Gastroesophageal sphincter (tissue), 4 donors: ENCODE data around the gene RAB17. TPM values are rescaled to one million over a fixed set of nuclear protein-coding genes. Genes with fewer than 3 reads are reported as not detected.
A peak's percentile ranks its signal among the peaks of the same experiment; 100 is the strongest.

Experiments
- ATAC-seq: fragments of 150-250 bp; one replicate; pipeline ENCODE4 v1.9.1; 2016; ENCODE audit warnings: mild to moderate bottlenecking, moderate library complexity
- H3K27ac ChIP-seq, 4 donors: fragments of 200-600 bp; sonication (generic) in 3 of 4; 1 replicate in 3 of 4; 2 replicates in 1 of 4; pipeline ENCODE4 v1.5.1; 2016 to 2019
- H3K27me3 ChIP-seq: fragments of 200-600 bp; sonication (generic); one replicate; pipeline ENCODE4 v1.5.1; 2019
- H3K36me3 ChIP-seq, 2 donors: fragments of 200-600 bp; sonication (generic); one replicate each; pipeline ENCODE4 v1.5.1; 2019; ENCODE audit warnings: control low read depth in 1 of 2
- H3K4me1 ChIP-seq, 3 donors: fragments of 200-600 bp; sonication (generic); 1 replicate in 2 of 3; 2 replicates in 1 of 3; pipeline ENCODE4 v1.5.1; 2016 to 2019; ENCODE audit warnings: control low read depth in 2 of 3
- H3K4me3 ChIP-seq, 2 donors: fragments of 200-600 bp; sonication (generic); one replicate each; pipeline ENCODE4 v1.5.1; 2019; ENCODE audit warnings: mild to moderate bottlenecking in 1 of 2, moderate library complexity in 1 of 2
- H3K9me3 ChIP-seq, 3 donors: fragments of 200-600 bp; sonication (generic); one replicate each; pipeline ENCODE4 v1.5.1; 2017 to 2019; ENCODE audit warnings: control low read depth in 2 of 3
- CTCF ChIP-seq, 4 experiments: fragments of 200-600 bp in 2 of 4; fragments of 450-650 bp in 2 of 4; sonication (generic) in 1 of 4; IDR thresholded peaks; one replicate each; pipeline ENCODE4 v1.5.1; 2017 to 2019; ENCODE audit warnings: antibody characterized with exemption in 4 of 4, mild to moderate bottlenecking in 2 of 4, moderate library complexity in 2 of 4
- EP300 ChIP-seq: sonication (generic); formaldehyde crosslinking; IDR thresholded peaks from one replicate; pipeline ENCODE4 v1.6.1; 2017; ENCODE audit warnings: antibody characterized with exemption, mild to moderate bottlenecking
- POLR2A ChIP-seq, 2 donors: fragments of 450-650 bp; IDR thresholded peaks; one replicate each; pipeline ENCODE4 v1.6.1; 2017; ENCODE audit warnings: antibody characterized with exemption in 2 of 2, mild to moderate bottlenecking in 2 of 2, moderate library complexity in 1 of 2
- POLR2AphosphoS5 ChIP-seq: sonication (generic); formaldehyde crosslinking; IDR thresholded peaks from one replicate; pipeline ENCODE4 v1.6.1; 2017; ENCODE audit warnings: antibody characterized with exemption
- WGBS, 2 donors: methylation state at CpG; one replicate each; pipeline ENCODE4 v1.1.5; 2018; ENCODE audit warnings: low coverage in 1 of 2; 5-methylcytosine and 5-hydroxymethylcytosine counted together
- total RNA-seq, 4 donors: library from RNA; depleted of rRNA; stranded (reverse); fragments of >200 nt; gene quantifications; one replicate each; pipeline ENCODE4 v1.1.0, GENCODE V29; 2016

RAB17 gene
- total RNA-seq, 4 donors from 2014 or later = 0.81 to 6.7 (median 3.2) TPM

- peak overlapping the region in 3 of 4 donors; percentile 86 to 88 (median 87) for H3K27ac ChIP-seq
- no peaks in the 10 kb centered on the region for H3K36me3 ChIP-seq
- H3K4me3 ChIP-seq = no peak overlapping the region
- 84 to 100% methylated on average over 2 to 6 of the region's 14 CpGs for WGBS, 2 donors
- no peak for TF ChIP-seq EP300
- peaks cover 0 to 62% (median 8%) of the 10 kb centered on the region in 3 donors for H3K4me1 ChIP-seq
- H3K27me3 ChIP-seq = no peaks in the 10 kb centered on the region
- no peaks in the 10 kb centered on the region for H3K9me3 ChIP-seq
- no peak for ATAC-seq
Observed at GRCh38 chr2:237601453-237602116, 11.1 kb upstream of the RAB17 start.

DNA sequence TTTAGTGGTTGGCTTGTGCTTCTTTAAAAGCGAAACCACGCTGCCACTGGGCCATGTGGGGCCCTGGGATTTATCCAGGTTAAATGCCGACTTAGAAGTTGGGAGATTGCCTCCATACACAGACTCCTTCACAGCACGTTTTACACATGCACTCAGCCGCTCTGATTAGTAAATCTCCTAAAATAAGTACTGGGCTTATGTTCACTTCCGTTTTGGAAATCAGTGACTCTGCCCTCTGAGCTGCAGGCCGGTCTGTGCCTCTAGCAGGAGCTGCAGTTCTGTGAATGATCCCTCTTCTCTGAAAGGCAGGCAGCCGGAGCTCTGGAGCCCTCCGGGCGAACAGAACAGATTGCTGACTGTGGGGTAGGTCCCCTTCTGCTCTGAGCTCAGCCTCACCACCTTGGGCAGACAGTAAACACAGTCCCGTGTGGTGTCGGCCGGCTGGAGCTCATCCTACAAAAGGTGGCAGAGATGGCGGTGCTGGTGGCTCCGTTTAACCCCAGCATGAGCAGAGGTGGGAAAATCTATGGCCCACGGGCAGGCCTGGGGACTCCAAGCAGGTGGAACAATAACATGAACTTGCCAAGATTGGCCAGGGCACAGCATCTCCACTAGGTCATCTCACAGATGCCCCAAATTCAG is 9.8 kb upstream of the RAB17 start:
- TF ChIP-seq POLR2A (IDR thresholded peaks at IDR 0.05) (no peak), POLR2AphosphoS5 (peak; percentile 77), CTCF (IDR thresholded peaks at IDR 0.05) (peak in 3 of 4 experiments; percentile 6 to 57 (median 31)), EP300 (no peak)
- peaks cover 0 to 72% (median 8%) of the 10 kb centered on the region in 3 donors for H3K4me1 ChIP-seq
- peak overlapping the region; percentile 16 to 33 for H3K4me3 ChIP-seq
- peak overlapping the region; percentile 81 to 88 (median 86) for H3K27ac ChIP-seq
- no peaks in the 10 kb centered on the region for H3K36me3 ChIP-seq
- peak; percentile 78 for ATAC-seq
- no peaks in the 10 kb centered on the region for H3K9me3 ChIP-seq
- 34% methylated on average over 6 of the region's 16 CpGs; no CpG with 5 or more reads in 1 of the 2 donors for WGBS, 2 donors
- H3K27me3 ChIP-seq = no peaks in the 10 kb centered on the region

GRCh38 chr2:237599465-237600110 is 9.1 kb upstream of the RAB17 start:
- H3K4me1 ChIP-seq = peaks cover 0 to 79% (median 14%) of the 10 kb centered on the region in 3 donors
- H3K9me3 ChIP-seq = no peaks in the 10 kb centered on the region
- no peaks in the 10 kb centered on the region for H3K36me3 ChIP-seq
- TF ChIP-seq CTCF (IDR thresholded peaks at IDR 0.05) (no peak), EP300 (no peak), POLR2A (IDR thresholded peaks at IDR 0.05) (no peak), POLR2AphosphoS5 (no peak)
- H3K27me3 ChIP-seq = no peaks in the 10 kb centered on the region
- 48 to 64% methylated on average over 2 to 7 of the region's 9 CpGs for WGBS, 2 donors
- no peak for ATAC-seq
- H3K4me3 ChIP-seq = peak overlapping the region in 1 of 2 donors; percentile 33
- H3K27ac ChIP-seq = peak overlapping the region; percentile 81 to 88 (median 86)

DNA sequence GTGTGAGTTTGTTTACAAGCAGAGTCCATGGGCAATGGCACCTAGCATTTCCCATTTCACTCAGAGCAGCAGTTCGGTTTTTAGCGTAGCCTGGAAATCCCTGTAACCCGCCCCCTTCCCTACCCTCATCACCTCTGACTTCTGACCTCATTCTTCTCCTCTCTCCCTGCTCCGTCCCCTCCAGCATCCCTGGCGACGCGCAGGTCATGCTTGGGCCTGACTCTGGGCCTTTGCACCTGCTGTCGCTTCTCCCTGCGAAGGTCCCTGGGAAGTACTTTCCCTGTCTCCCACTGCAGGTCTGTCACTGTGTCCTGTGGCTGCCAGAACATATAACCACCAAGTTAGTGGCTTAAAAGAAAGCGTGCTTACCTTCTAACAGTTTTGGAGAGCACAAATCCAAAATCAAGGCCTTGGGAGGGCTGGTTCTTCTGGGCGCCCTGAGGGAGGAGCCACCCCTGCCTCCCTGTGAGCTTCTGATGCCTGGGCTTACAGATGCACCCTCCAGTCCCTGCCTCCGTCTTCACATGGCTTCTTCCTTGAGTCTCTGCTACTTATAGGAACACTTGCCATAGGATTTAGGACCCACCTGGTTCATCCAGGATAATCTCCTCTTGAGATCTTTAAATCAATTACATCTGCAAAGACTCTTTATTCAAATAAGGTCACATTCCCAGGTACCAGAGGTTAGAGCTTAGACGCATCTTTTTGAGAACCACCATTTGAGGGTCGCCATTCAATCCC is 8.1 kb upstream of the RAB17 start:
- H3K4me1 ChIP-seq = peaks cover 0 to 81% (median 23%) of the 10 kb centered on the region in 3 donors
- no peak for ATAC-seq
- no peaks in the 10 kb centered on the region for H3K9me3 ChIP-seq
- TF ChIP-seq POLR2A (IDR thresholded peaks at IDR 0.05) = no peak
- no peak for TF ChIP-seq CTCF (IDR thresholded peaks at IDR 0.05)
- no peak for TF ChIP-seq EP300
- TF ChIP-seq POLR2AphosphoS5 = no peak
- WGBS, 2 donors = 70 to 98% methylated on average over 6 to 7 of the region's 14 CpGs
- H3K4me3 ChIP-seq = no peak overlapping the region
- H3K27ac ChIP-seq = peak overlapping the region in 2 of 4 donors; percentile 86 to 88
- H3K36me3 ChIP-seq = no peaks in the 10 kb centered on the region
- no peaks in the 10 kb centered on the region for H3K27me3 ChIP-seq
